Nephron progenitor cell (in vitro differentiated cells): ENCODE results near the gene PHTF2.

Experiments used
- DNase-seq: peaks from one replicate; pipeline ENCODE4 v3.0.0; 2021
- H3K27ac Mint-ChIP-seq: 2 replicates; pipeline ENCODE4 v1.8.0; 2021; ENCODE audit warnings: mild to moderate bottlenecking, moderate library complexity, mixed read lengths
- H3K27me3 Mint-ChIP-seq: 2 replicates; pipeline ENCODE4 v1.8.0; 2021; ENCODE audit warnings: mild to moderate bottlenecking, low read depth, mixed read lengths; ENCODE audit not compliant: poor library complexity
- H3K36me3 Mint-ChIP-seq: 2 replicates; pipeline ENCODE4 v1.8.0; 2021; ENCODE audit warnings: low read depth, mixed read lengths
- H3K4me1 Mint-ChIP-seq: 2 replicates; pipeline ENCODE4 v1.8.0; 2021; ENCODE audit warnings: mixed read lengths
- H3K4me3 Mint-ChIP-seq: 2 replicates; pipeline ENCODE4 v1.8.0; 2021; ENCODE audit warnings: mild to moderate bottlenecking, moderate library complexity, mixed read lengths
- H3K9me3 Mint-ChIP-seq: 2 replicates; pipeline ENCODE4 v1.8.0; 2021; ENCODE audit warnings: mild to moderate bottlenecking, moderate library complexity, mixed read lengths
- CTCF ChIP-seq: fragments of 200-600 bp; sonication (generic); IDR thresholded peaks from 2 replicates; pipeline ENCODE4 v1.5.0; 2021; ENCODE audit warnings: antibody characterized with exemption

PHTF2 gene

DNA sequence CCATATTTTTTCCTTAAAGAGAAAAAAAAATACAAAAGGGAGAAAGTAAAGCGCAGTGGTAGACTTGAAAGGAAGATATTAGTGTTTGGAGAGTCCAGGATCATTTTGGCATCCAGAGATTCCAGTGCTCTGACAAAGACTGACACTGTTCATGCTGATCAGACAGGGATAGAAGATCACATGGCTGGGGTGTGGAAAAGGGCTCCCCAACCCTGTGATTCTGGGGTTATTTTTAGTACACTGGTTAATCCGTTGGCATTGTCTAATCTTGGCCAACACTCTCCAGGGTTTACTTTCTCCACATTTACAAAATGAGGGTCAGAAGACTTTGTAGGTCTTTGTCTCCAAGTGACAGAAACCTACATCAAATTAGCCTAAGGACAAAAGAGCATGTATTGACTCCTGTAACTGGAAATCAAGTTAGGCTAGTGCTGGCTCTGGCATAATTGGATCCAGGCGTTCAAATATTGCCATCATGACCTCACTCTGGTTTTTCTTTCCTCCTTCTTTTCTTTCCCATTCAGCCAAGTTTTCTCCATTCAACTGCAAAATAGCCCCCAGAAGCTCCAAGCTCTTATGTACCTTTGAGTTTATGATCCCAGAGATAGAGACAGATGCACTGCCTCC is 181.6 kb downstream of the PHTF2 start:
- TF ChIP-seq CTCF, result no peak
- Mint-ChIP-seq H3K4me1 (peaks cover 3% of the 10 kb centered on the region), H3K27ac (no peak overlapping the region), H3K4me3 (no peak overlapping the region), H3K9me3 (peaks cover 4% of the 10 kb centered on the region), H3K27me3 (peaks cover 6% of the 10 kb centered on the region), H3K36me3 (no peaks in the 10 kb centered on the region)
- no peak for DNase-seq

DNA sequence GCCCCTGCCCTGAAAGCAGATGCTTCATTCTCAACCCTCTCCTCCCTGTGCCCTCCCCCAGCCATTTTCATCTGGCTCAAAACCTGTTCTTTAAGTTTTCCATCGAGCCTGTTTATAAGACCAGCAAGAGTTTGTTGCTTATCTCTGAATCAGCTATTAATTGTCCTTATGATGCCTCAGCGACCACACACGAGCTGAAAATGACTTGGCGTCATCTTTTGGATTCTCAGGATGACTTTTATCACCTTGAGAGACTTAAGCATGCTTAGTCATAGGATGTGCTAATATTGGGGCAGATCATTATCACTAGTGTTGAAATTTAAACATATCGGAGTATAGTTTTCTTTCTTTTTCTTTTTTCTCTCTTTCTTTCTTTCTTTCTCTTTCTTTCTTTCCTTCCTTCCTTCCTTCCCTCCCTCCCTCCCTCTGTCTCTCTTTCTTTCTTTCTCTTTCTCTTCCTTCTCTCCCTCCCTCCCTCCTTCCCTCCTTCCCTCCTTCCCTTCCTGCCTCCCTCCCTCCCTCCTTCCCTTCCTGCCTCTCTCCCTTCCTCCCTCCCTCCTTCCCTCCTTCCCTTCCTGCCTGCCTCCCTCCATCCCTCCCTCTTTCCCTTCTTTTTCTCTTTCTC is 184.5 kb downstream of the PHTF2 start:
- peaks cover 13% of the 10 kb centered on the region for H3K4me1 Mint-ChIP-seq
- no peak for TF ChIP-seq CTCF

GRCh38 chr7:77983973-77984372 is 185.4 kb downstream of the PHTF2 start:
- Mint-ChIP-seq H3K4me3 (no peak overlapping the region), H3K27ac (no peak overlapping the region), H3K27me3 (peaks cover 6% of the 10 kb centered on the region), H3K4me1 (peaks cover 13% of the 10 kb centered on the region), H3K36me3 (peaks cover under 1% of the 10 kb centered on the region), H3K9me3 (peaks cover 15% of the 10 kb centered on the region)
- no peak for DNase-seq
- TF ChIP-seq CTCF, result no peak

More for the DNA sequence above, 184.5 kb downstream of the PHTF2 start:
- DNase-seq, result no peak
- Mint-ChIP-seq H3K36me3 (no peaks in the 10 kb centered on the region), H3K4me3 (no peak overlapping the region), H3K27me3 (peaks cover 6% of the 10 kb centered on the region), H3K27ac (no peak overlapping the region), H3K9me3 (peaks cover 5% of the 10 kb centered on the region)

DNA sequence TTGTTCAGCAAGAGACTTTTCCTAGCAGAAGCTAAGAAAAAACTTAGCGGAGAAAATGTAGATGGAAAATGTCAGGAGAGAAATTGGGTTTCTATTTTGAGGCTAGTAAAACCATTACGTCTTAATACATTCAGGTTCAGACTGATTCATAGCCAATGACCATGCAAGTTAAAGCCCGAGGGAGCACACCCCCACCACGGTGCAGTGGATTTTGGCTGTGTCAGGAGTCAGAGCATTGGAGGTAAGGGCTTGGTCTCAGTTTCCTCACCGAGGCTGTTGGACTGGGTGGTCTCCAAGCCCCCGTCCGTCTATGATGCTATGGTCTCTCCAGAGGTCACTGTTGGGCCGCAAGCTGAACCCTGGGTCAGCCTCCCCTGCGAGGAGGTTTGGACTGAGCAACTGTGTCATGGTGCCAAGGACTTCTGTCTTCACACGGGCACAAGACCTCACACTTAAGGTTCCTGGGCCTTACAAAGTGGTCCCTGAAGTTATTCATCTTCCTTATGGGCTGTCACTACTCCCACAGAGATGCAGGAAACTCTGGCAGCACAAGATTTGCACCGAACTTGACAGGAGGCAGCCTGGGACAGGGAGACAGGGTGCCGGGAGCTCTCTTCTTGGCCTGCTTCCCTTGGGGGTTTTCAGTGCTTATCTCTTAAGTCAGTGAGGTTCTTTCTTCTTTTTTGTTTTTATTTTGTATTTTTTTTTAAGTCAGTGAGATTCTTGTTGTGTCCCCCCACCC is 186.8 kb downstream of the PHTF2 start:
- TF ChIP-seq CTCF, result no peak
- H3K27me3 Mint-ChIP-seq, result peaks cover 6% of the 10 kb centered on the region

DNA sequence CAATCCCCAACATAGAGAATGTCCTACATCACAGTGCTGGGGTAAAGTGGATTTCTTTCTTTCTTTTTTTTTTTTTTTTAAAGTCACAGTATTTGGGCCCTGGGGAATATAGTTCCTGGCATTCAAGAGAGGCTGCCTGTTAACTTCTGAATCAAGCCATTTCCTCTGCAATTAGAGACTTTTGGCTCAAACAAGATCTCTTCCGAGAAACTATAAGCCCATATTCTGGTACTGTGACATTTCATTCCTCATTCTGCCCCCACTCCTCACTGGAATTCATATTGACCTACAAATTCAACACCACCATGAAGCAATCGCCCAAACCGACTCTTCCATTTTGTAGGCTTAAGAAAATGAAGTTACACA is 187.4 kb downstream of the PHTF2 start:
- H3K4me3 Mint-ChIP-seq, result no peak overlapping the region
- H3K9me3 Mint-ChIP-seq, result peaks cover 25% of the 10 kb centered on the region
- peaks cover 6% of the 10 kb centered on the region for H3K36me3 Mint-ChIP-seq
- peaks cover 22% of the 10 kb centered on the region for H3K4me1 Mint-ChIP-seq
- no peak overlapping the region for H3K27ac Mint-ChIP-seq
- DNase-seq, result no peak
- H3K27me3 Mint-ChIP-seq, result peaks cover 6% of the 10 kb centered on the region
- TF ChIP-seq CTCF, result no peak

More for the DNA sequence above, 186.8 kb downstream of the PHTF2 start:
- peaks cover 6% of the 10 kb centered on the region for H3K36me3 Mint-ChIP-seq
- peaks cover 25% of the 10 kb centered on the region for H3K9me3 Mint-ChIP-seq
- no peak for DNase-seq
- H3K4me1 Mint-ChIP-seq, result peaks cover 17% of the 10 kb centered on the region
- H3K27ac Mint-ChIP-seq, result no peak overlapping the region
- H3K4me3 Mint-ChIP-seq, result no peak overlapping the region
